Activated CD8-positive, alpha-beta T cell treated with anti-CD3 and anti-CD28 coated beads for 36 hours (primary cell): ENCODE measurements around the gene FLOT1. TPM values are rescaled to one million over a fixed set of nuclear protein-coding genes. Genes with fewer than 3 reads are reported as not detected.

ENCODE experiments used
- ATAC-seq: fragments of 200-7000 bp; cut with Tn5 transposase; one replicate; pipeline ENCODE4 v1.10.0; 2021; ENCODE audit warnings: mild to moderate bottlenecking, moderate library complexity
- CTCF ChIA-PET: fragments of 350-600 bp; sonication (Branson Sonifier 250); formaldehyde crosslinking; loops from one replicate; lab custom pipeline; 2021; ENCODE audit warnings: antibody characterized with exemption; lab: Charles Lee
- POLR2A ChIA-PET: fragments of 350-600 bp; sonication (Branson Sonifier 250); formaldehyde crosslinking; loops from one replicate; lab custom pipeline; 2021; ENCODE audit warnings: antibody characterized with exemption; lab: Charles Lee
- DNase-seq: peaks from one replicate; pipeline ENCODE4 v3.0.0-alpha.2; 2020
- H3K27ac Mint-ChIP-seq: one replicate; pipeline ENCODE4 v1.8.0; 2021; ENCODE audit warnings: mild to moderate bottlenecking, mixed read lengths
- H3K27me3 Mint-ChIP-seq: one replicate; pipeline ENCODE4 v1.8.0; 2021; ENCODE audit warnings: mixed read lengths
- H3K36me3 Mint-ChIP-seq: one replicate; pipeline ENCODE4 v1.8.0; 2021; ENCODE audit warnings: low read depth, mixed read lengths
- H3K4me1 Mint-ChIP-seq: one replicate; pipeline ENCODE4 v1.8.0; 2021; ENCODE audit warnings: low read depth, mixed read lengths
- H3K4me3 Mint-ChIP-seq: one replicate; pipeline ENCODE4 v1.8.0; 2021; ENCODE audit warnings: mild to moderate bottlenecking, moderate library complexity, mixed read lengths
- H3K9me3 Mint-ChIP-seq: one replicate; pipeline ENCODE4 v1.8.0; 2021; ENCODE audit warnings: mixed read lengths
- intact Hi-C: fragments of 100-400 bp; cut with micrococcal nuclease; formaldehyde crosslinking; loops from one replicate; pipeline ENCODE4 v1.10.0; 2022
- total RNA-seq, 2 experiments: library from RNA; stranded (reverse); gene quantifications; one replicate each; pipeline ENCODE4 v1.2.3, GENCODE V29; 2021
- TF ChIP-seq, protein P1 (sequence below): fragments of 200-600 bp; IDR thresholded peaks from one replicate; pipeline ENCODE4 v1.8.0; 2022; ENCODE audit warnings: antibody characterized with exemption, mild to moderate bottlenecking

FLOT1 gene
- total RNA-seq, 2 experiments from 2014 or later: 135 TPM

DNA sequence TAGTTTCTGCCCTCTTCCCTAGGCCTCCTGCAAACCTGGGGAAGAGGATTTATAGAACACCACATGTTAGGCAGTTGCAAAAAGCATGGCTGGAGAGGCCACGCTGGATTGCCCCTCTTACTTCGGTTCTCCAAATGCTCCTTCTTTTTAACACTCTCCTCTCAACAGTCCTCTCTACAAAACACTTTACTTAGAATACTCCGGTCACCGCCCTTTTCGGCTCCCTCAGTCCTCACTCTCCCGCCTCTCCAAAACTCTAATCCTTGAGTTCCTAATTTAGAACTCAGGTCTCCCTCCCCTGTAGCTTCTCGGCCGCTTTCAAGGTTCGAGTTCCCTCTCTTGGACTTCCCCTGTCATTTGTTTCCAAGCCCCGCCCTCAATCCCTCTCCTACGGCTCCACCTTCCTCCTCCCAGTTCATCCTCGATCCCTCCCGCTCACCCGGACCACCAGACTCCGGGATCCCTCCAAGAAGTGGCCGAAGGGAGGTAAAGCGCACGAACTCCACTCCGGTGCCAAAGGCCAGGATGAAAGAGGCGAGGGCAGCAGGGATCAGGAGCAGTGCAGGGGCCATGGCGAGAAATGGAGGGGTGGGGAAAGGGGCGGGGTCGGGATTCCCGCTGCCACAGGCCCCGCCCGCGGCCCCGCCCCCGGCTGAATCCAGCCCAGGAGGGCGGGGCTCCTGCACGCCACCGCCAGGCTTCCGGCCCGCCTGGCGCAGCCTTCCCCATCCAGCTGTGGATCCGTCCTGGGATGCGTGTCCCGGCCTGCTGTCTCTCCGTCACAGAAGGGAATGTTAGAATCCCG is 51.9 kb downstream of the FLOT1 start, which contains the start of gene NRM:
Gene NRM (minus strand): TSS at position 582 of the 805 bp plus-strand sequence. CDS start 10 bp downstream, at position 572.
- Mint-ChIP-seq H3K4me3 (peak within 1 kb of the TSS; percentile 88), H3K9me3 (no peaks in the 10 kb centered on the region), H3K27me3 (no peaks in the 10 kb centered on the region), H3K36me3 (peaks cover 24% of the 10 kb centered on the region), H3K27ac (peak within 1 kb of the TSS; percentile 72), H3K4me1 (peaks cover 38% of the 10 kb centered on the region)
- ChIA-PET POLR2A (interaction anchor here (0.8 to 7.4 kb wide), 7 partner anchors 9 to 73 kb away, joined by 3 to 86 read pairs (median 4); partner anchors contain the start of genes MDC1, MRPS18B and TUBB), CTCF (interaction anchor here (0.6 to 6.6 kb wide), 4 partner anchors 12 to 64 kb away, joined by 3 to 51 read pairs (median 16); partner anchors contain the start of genes ATAT1 and TUBB)
- ATAC-seq (peak; percentile 41), DNase-seq (peak; percentile 80)
- TF ChIP-seq, protein P1, sequence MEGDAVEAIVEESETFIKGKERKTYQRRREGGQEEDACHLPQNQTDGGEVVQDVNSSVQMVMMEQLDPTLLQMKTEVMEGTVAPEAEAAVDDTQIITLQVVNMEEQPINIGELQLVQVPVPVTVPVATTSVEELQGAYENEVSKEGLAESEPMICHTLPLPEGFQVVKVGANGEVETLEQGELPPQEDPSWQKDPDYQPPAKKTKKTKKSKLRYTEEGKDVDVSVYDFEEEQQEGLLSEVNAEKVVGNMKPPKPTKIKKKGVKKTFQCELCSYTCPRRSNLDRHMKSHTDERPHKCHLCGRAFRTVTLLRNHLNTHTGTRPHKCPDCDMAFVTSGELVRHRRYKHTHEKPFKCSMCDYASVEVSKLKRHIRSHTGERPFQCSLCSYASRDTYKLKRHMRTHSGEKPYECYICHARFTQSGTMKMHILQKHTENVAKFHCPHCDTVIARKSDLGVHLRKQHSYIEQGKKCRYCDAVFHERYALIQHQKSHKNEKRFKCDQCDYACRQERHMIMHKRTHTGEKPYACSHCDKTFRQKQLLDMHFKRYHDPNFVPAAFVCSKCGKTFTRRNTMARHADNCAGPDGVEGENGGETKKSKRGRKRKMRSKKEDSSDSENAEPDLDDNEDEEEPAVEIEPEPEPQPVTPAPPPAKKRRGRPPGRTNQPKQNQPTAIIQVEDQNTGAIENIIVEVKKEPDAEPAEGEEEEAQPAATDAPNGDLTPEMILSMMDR: no peak
- intact Hi-C loops: no loop called here

DNA sequence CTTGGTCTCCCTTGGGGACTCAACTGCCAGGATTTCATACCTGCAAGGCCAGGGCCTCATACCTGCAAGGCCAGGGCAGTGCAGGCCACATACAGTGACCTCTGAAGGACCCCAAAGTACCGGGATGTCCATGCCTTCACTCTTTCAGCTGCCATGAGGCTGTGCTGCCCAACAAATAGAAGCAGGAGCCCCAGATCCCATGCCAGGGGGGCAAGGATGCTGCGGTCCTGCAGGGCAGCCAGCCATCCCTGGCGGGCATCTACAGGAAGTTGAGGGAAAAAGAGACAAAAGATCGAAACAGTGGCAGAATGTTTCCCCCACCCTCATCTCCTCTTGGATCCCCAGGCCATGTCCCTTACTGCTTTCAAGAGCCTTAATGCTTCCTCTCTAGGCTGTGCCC is 52.5 kb downstream of the FLOT1 start:
- Mint-ChIP-seq H3K9me3 (no peaks in the 10 kb centered on the region), H3K27ac (peak overlapping the region; percentile 72), H3K4me3 (peak overlapping the region; percentile 88), H3K36me3 (peaks cover 31% of the 10 kb centered on the region), H3K4me1 (peaks cover 38% of the 10 kb centered on the region), H3K27me3 (no peaks in the 10 kb centered on the region)
- TF ChIP-seq, protein P1: no peak
- CTCF ChIA-PET: interaction anchor here (0.6 to 6.6 kb wide), 3 partner anchors 11 to 63 kb away, joined by 3 to 51 read pairs (median 26); partner anchors contain the start of genes ATAT1 and TUBB
- DNase-seq (no peak), ATAC-seq (no peak)
- POLR2A ChIA-PET: interaction anchor here (0.8 to 7.4 kb wide), 5 partner anchors 11 to 72 kb away, joined by 3 to 86 read pairs (median 5); partner anchors contain the start of genes MDC1, MRPS18B and TUBB
- intact Hi-C loops: no loop called here

DNA sequence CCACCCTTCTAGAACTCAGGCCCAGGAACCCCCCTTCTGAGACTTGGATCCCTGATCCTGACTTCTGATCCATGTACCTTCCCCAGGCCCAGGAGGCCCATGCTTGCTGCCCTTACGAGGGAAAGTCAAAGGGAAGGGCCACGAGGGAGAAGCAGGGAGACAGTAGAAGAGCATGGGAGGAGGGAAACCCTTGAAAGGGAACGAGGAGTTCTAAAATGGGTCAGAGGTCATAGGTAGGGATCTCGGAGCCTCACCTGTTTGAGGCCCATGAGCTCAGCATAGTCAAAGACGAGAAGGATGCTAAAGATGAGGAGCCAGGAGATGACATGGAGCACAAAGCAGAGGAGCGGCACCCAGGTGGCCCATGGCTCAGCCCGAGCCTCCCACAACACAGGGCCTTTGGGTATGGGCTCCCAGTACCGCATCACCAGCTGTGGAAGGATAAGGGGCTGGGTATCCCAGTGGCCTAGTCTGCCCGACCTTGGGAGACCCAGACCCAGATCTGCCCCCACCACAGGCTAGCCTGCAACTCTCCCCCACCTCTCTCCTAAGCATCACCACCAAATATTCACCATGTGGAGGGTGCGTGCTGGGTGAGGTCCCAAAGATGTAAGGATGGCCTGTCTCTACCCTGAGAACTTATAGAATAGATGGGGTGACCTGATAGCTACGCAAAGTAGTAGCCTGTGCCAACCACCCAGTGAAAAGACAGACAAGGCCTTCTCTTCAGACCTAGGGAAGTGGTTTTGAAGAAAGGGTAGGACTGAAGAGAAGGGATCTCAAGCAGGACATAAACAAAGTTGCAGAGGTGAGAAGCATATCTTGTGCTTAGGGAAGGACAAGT is 53.2 kb downstream of the FLOT1 start:
- H3K27ac Mint-ChIP-seq: peak overlapping the region; percentile 88
- CTCF ChIA-PET: interaction anchor here (1.0 to 6.6 kb wide), 5 partner anchors 10 to 42 kb away, joined by 4 to 51 read pairs (median 9); partner anchors contain the start of genes MDC1 and TUBB

DNA sequence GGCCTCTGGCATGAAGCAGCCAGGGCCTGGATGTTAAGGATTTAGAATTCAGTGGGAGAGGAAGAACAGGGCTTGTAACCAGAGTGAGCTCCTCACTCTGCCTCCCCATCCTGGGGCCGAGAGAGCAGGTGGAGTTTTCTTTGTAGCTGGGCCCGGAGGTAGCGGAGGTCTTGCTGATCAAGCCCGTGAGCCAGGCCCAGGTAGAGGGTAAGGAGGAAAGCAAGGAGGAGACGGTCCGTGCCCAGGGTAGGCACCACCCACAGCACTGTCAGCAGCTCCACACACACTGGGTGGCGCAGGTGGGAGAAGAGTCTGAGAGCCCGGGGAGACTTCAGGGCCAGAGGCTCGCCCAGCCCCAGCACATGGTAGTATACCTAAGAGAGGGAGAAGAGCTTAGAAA is 53.9 kb downstream of the FLOT1 start:
- peak overlapping the region; percentile 88 for H3K27ac Mint-ChIP-seq
- H3K9me3 Mint-ChIP-seq: no peaks in the 10 kb centered on the region
- H3K4me3 Mint-ChIP-seq: peak overlapping the region; percentile 88
- CTCF ChIA-PET: interaction anchor here (1.0 to 6.6 kb wide), 5 partner anchors 10 to 42 kb away, joined by 4 to 51 read pairs (median 9); partner anchors contain the start of genes MDC1 and TUBB
- no peak for ATAC-seq
- intact Hi-C loops: no loop called here
- peaks cover 38% of the 10 kb centered on the region for H3K4me1 Mint-ChIP-seq
- H3K36me3 Mint-ChIP-seq: peaks cover 44% of the 10 kb centered on the region
- no peak for DNase-seq
- H3K27me3 Mint-ChIP-seq: no peaks in the 10 kb centered on the region
- POLR2A ChIA-PET: interaction anchor here (0.5 to 7.4 kb wide), 10 partner anchors 9 to 74 kb away, joined by 3 to 86 read pairs (median 4); partner anchors contain the start of genes MDC1 and TUBB
- TF ChIP-seq, protein P1: no peak

More for the DNA sequence above, 53.2 kb downstream of the FLOT1 start:
- DNase-seq (no peak), ATAC-seq (no peak)
- Mint-ChIP-seq H3K4me1 (peaks cover 38% of the 10 kb centered on the region), H3K36me3 (peaks cover 37% of the 10 kb centered on the region), H3K4me3 (peak overlapping the region; percentile 88), H3K9me3 (no peaks in the 10 kb centered on the region), H3K27me3 (no peaks in the 10 kb centered on the region)
- POLR2A ChIA-PET: interaction anchor here (0.5 to 7.4 kb wide), 11 partner anchors 8 to 75 kb away, joined by 3 to 86 read pairs (median 5); partner anchors contain the start of genes MDC1, MRPS18B and TUBB
- intact Hi-C loops: no loop called here
- TF ChIP-seq, protein P1: no peak
